ENCODE results near the gene MCU. TPM values are rescaled to one million over a fixed set of nuclear protein-coding genes. Genes with fewer than 3 reads are reported as not detected.

MCU gene
- total RNA-seq, 4 donors from 2014 or later = 13.2 to 29.8 (median 16.3) TPM

- ATAC-seq (ENCODE audit: low FRiP score) (no peak), DNase-seq (ENCODE audit: low spot score) (no peak)
- no peak for TF ChIP-seq CTCF (IDR thresholded peaks at IDR 0.05)
These were observed 4.9 kb upstream of the MCU start for GRCh38 chr10:72687035-72687434.

- ATAC-seq (ENCODE audit: low FRiP score) = no peak
- no peak for TF ChIP-seq CTCF (IDR thresholded peaks at IDR 0.05)
- no peak for DNase-seq (ENCODE audit: low spot score)
These were observed 3.7 kb upstream of the MCU start for GRCh38 chr10:72688208-72688651.

GRCh38 chr10:72689660-72690059 lies 2.3 kb upstream of the MCU start:
- DNase-seq (ENCODE audit: low spot score) = no peak
- ATAC-seq (ENCODE audit: low FRiP score) = no peak
- TF ChIP-seq CTCF (IDR thresholded peaks at IDR 0.05) = no peak

GRCh38 chr10:72690071-72690755 lies 1.7 kb upstream of the MCU start:
- DNase-seq (ENCODE audit: low spot score) (no peak), ATAC-seq (ENCODE audit: low FRiP score) (no peak)
- no peak for TF ChIP-seq CTCF (IDR thresholded peaks at IDR 0.05)

- TF ChIP-seq CTCF (IDR thresholded peaks at IDR 0.05) = no peak
- no peak for DNase-seq (ENCODE audit: low spot score)
- ATAC-seq (ENCODE audit: low FRiP score) = no peak
These were observed 477 bp upstream of the MCU start for GRCh38 chr10:72691470-72691862.

- ATAC-seq (ENCODE audit: low FRiP score) = no peak
- DNase-seq (ENCODE audit: low spot score) = no peak
- no peak for TF ChIP-seq CTCF (IDR thresholded peaks at IDR 0.05)
These were observed 726 bp downstream of the MCU start for GRCh38 chr10:72692744-72692993.

GRCh38 chr10:72692994-72693781 lies 1.2 kb downstream of the MCU start:
- no peak for TF ChIP-seq CTCF (IDR thresholded peaks at IDR 0.05)
- DNase-seq (ENCODE audit: low spot score) (no peak), ATAC-seq (ENCODE audit: low FRiP score) (peak; percentile 3)
